GM23248 (cell line): ENCODE data around the gene CCT7. TPM values are rescaled to one million over a fixed set of nuclear protein-coding genes. Genes with fewer than 3 reads are reported as not detected.

ENCODE experiments used
- DNase-seq: peaks from one replicate; pipeline ENCODE4 v3.0.0-alpha.2; 2015
- H2AFZ ChIP-seq: fragments of 200-600 bp; sonication (generic); 2 replicates; pipeline ENCODE4 v1.6.1; 2016; ENCODE audit warnings: antibody characterized with exemption
- H3F3A ChIP-seq: fragments of 200-600 bp; sonication (generic); 2 replicates; pipeline ENCODE4 v1.6.1; 2016; ENCODE audit warnings: mild to moderate bottlenecking, antibody characterized with exemption, mixed run types; ENCODE audit not compliant: insufficient read depth
- H3K27ac ChIP-seq: fragments of 200-600 bp; sonication (generic); 2 replicates; pipeline ENCODE4 v1.5.1; 2016; ENCODE audit warnings: mild to moderate bottlenecking
- H3K27me3 ChIP-seq: fragments of 200-600 bp; sonication (generic); replicated peaks from 2 replicates; pipeline ENCODE4 v1.6.1; 2016; ENCODE audit warnings: mild to moderate bottlenecking; ENCODE audit not compliant: insufficient read depth
- H3K36me3 ChIP-seq: fragments of 200-600 bp; sonication (generic); 2 replicates; pipeline ENCODE4 v1.6.1; 2016; ENCODE audit warnings: low read depth, mild to moderate bottlenecking
- H3K4me1 ChIP-seq: fragments of 200-600 bp; sonication (generic); 2 replicates; pipeline ENCODE4 v1.6.1; 2016; ENCODE audit warnings: mild to moderate bottlenecking; ENCODE audit not compliant: insufficient read depth
- H3K4me2 ChIP-seq: fragments of 200-600 bp; sonication (generic); one replicate; pipeline ENCODE4 v1.6.1; 2016; ENCODE audit warnings: mild to moderate bottlenecking; ENCODE audit not compliant: unreplicated experiment
- H3K4me3 ChIP-seq: fragments of 200-600 bp; sonication (generic); 2 replicates; pipeline ENCODE4 v1.5.1; 2016; ENCODE audit warnings: mild to moderate bottlenecking
- H3K79me2 ChIP-seq: fragments of 200-600 bp; sonication (generic); 2 replicates; pipeline ENCODE4 v1.6.1; 2016; ENCODE audit warnings: mild to moderate bottlenecking; ENCODE audit not compliant: insufficient read depth
- H3K9ac ChIP-seq: fragments of 200-600 bp; sonication (generic); 2 replicates; pipeline ENCODE4 v1.6.1; 2016; ENCODE audit warnings: mild to moderate bottlenecking
- H3K9me2 ChIP-seq: fragments of 200-600 bp; sonication (generic); 2 replicates; pipeline ENCODE4 v1.6.1; 2016; ENCODE audit warnings: mixed run types, mild to moderate bottlenecking, moderate library complexity; ENCODE audit not compliant: insufficient read depth
- H3K9me3 ChIP-seq: fragments of 200-600 bp; sonication (generic); one replicate; pipeline ENCODE4 v1.6.1; 2017; ENCODE audit warnings: low read depth
- H4K20me1 ChIP-seq: fragments of 200-600 bp; sonication (generic); 2 replicates; pipeline ENCODE4 v1.6.0; 2016; ENCODE audit not compliant: insufficient read depth
- EZH2 ChIP-seq: fragments of 200-600 bp; sonication (generic); IDR thresholded peaks from 2 replicates; pipeline ENCODE4 v1.6.1; 2018; ENCODE audit warnings: antibody characterized with exemption, mild to moderate bottlenecking; ENCODE audit not compliant: insufficient read depth, poor library complexity, severe bottlenecking
- EZH2phosphoT487 ChIP-seq: fragments of 200-600 bp; sonication (generic); IDR thresholded peaks from 2 replicates; pipeline ENCODE4 v1.6.1; 2018; ENCODE audit warnings: antibody characterized with exemption, moderate library complexity, mild to moderate bottlenecking, low read depth; ENCODE audit not compliant: insufficient read depth
- WGBS, 2 experiments: methylation state at CpG; one replicate each; pipeline ENCODE4 v1.1.6; 2015 to 2017; ENCODE audit warnings: low lambda C conversion rate in 2 of 2, low coverage in 1 of 2; ENCODE audit errors: missing lambda C conversion rate in 2 of 2; 5-methylcytosine and 5-hydroxymethylcytosine counted together
- in situ Hi-C: fragments of 300-500 bp; cut with MboI; formaldehyde crosslinking; loops from 2 replicates; pipeline ENCODE4 v1.15.0; 2020
- polyA plus RNA-seq: library from polyadenylated mRNA; unstranded; fragments of >200 nt; fragmentation: Nextera tagmentation; extraction: Ambion mirVana; gene quantifications from 2 replicates; pipeline ENCODE4 v1.2.1, GENCODE V29; 2016
- total RNA-seq: library from RNA; depleted of rRNA; stranded (reverse); fragments of >200 nt; shearing (Covaris generic); gene quantifications from 2 replicates; pipeline ENCODE4 v1.2.3, GENCODE V29; 2014

The CCT7 gene
- total and polyA plus RNA-seq, 2 experiments from 2014 or later = 213 to 272 TPM

- H2AFZ ChIP-seq = no peak overlapping the region
- no peaks in the 10 kb centered on the region for H3K79me2 ChIP-seq
- 0 out of 2 replicates have a peak, but pooled peaks cover 4% of the 10 kb centered on the region for H3F3A ChIP-seq
- no peak for TF ChIP-seq EZH2phosphoT487
- TF ChIP-seq EZH2 = no peak
- H3K4me2 ChIP-seq = no peak overlapping the region
- H3K9me2 ChIP-seq = no peaks in the 10 kb centered on the region
- no peaks in the 10 kb centered on the region for H4K20me1 ChIP-seq
- WGBS, 2 experiments = 24 to 30% methylated on average over 19 to 20 of the region's 22 CpGs
- H3K36me3 ChIP-seq = no peaks in the 10 kb centered on the region
- H3K4me3 ChIP-seq = no peak overlapping the region
- in situ Hi-C loops = no loop called here
- no peak overlapping the region for H3K27ac ChIP-seq
- DNase-seq = no peak
- no peaks in the 10 kb centered on the region for H3K9me3 ChIP-seq
- peaks cover 20% of the 10 kb centered on the region for H3K27me3 ChIP-seq
- H3K9ac ChIP-seq = no peak overlapping the region
- no peaks in the 10 kb centered on the region for H3K4me1 ChIP-seq
These were observed 35.8 kb downstream of the CCT7 start for GRCh38 chr2:73269686-73270465.

DNA sequence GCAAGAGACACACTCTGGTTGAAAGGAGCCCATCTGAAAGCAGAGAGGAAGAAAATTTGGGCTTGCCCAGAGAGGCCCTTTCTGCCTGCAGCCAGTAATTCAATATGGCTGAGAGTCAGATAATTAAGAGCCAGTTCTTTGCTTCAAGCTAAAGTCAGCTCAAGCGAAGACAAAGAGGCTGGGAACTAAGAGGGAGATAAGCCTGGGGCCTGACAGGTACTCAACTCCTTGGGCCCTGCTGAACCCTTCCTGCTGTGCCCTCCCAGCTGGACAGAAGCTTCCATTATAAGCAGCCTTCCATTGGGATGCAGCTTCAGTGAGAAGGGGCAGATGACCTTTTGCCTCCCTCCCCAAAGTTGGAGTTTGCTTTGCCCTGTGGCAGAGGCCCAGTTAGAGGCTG lies 38.2 kb downstream of the CCT7 start:
- Histone ChIP-seq H4K20me1 (no peaks in the 10 kb centered on the region), H3K9me3 (no peaks in the 10 kb centered on the region), H3K9me2 (no peaks in the 10 kb centered on the region), H3K79me2 (no peaks in the 10 kb centered on the region), H3K36me3 (no peaks in the 10 kb centered on the region), H3K27me3 (peaks cover 20% of the 10 kb centered on the region), H3K4me1 (no peaks in the 10 kb centered on the region), H3K9ac (no peak overlapping the region), H3K4me2 (no peak overlapping the region), H3K27ac (no peak overlapping the region), H3F3A (0 out of 2 replicates have a peak, but pooled peaks cover 4% of the 10 kb centered on the region), H3K4me3 (no peak overlapping the region), H2AFZ (no peak overlapping the region)
- in situ Hi-C loops = no loop called here
- TF ChIP-seq EZH2 (no peak), EZH2phosphoT487 (no peak)
- 76 to 100% methylated on average over 1 of the region's 1 CpG for WGBS, 2 experiments
- no peak for DNase-seq

- no peaks in the 10 kb centered on the region for H3K9me2 ChIP-seq
- no peak for DNase-seq
- no peaks in the 10 kb centered on the region for H3K27me3 ChIP-seq
- no peak for TF ChIP-seq EZH2
- no peak for TF ChIP-seq EZH2phosphoT487
- no peaks in the 10 kb centered on the region for H3F3A ChIP-seq
- no peaks in the 10 kb centered on the region for H4K20me1 ChIP-seq
- H3K9ac ChIP-seq = no peak overlapping the region
- in situ Hi-C loops = no loop called here
- H3K27ac ChIP-seq = no peak overlapping the region
- no peak overlapping the region for H3K4me2 ChIP-seq
- no peaks in the 10 kb centered on the region for H3K79me2 ChIP-seq
- H3K9me3 ChIP-seq = no peaks in the 10 kb centered on the region
- no peak overlapping the region for H2AFZ ChIP-seq
- no peaks in the 10 kb centered on the region for H3K4me1 ChIP-seq
- H3K4me3 ChIP-seq = no peak overlapping the region
- 64 to 65% methylated on average over 9 of the region's 9 CpGs for WGBS, 2 experiments
- no peaks in the 10 kb centered on the region for H3K36me3 ChIP-seq
These were observed 45.7 kb downstream of the CCT7 start for GRCh38 chr2:73279852-73280251.

- TF ChIP-seq EZH2phosphoT487 (no peak), EZH2 (no peak)
- H3K9ac ChIP-seq = no peak overlapping the region
- no peaks in the 10 kb centered on the region for H3K79me2 ChIP-seq
- H3F3A ChIP-seq = no peaks in the 10 kb centered on the region
- in situ Hi-C loops = no loop called here
- no peak overlapping the region for H3K4me3 ChIP-seq
- no peak for DNase-seq
- no peak overlapping the region for H3K4me2 ChIP-seq
- H3K27ac ChIP-seq = no peak overlapping the region
- H2AFZ ChIP-seq = no peak overlapping the region
- no peaks in the 10 kb centered on the region for H3K9me2 ChIP-seq
- no peaks in the 10 kb centered on the region for H3K27me3 ChIP-seq
- H4K20me1 ChIP-seq = no peaks in the 10 kb centered on the region
- no peaks in the 10 kb centered on the region for H3K36me3 ChIP-seq
- no peaks in the 10 kb centered on the region for H3K4me1 ChIP-seq
- no peaks in the 10 kb centered on the region for H3K9me3 ChIP-seq
These were observed 47.1 kb downstream of the CCT7 start for GRCh38 chr2:73281244-73281643.
